ENCODE measurements around the gene ACOT2.
"Not testable (repeated sequence)": the region's sequence is repeated elsewhere in the genome, so short reads cannot be mapped to it uniquely, and the experiment has no call there.

GRCh38 chr14:73531971-73532370 is 37.0 kb upstream of the ACOT2 start:
- TF ChIP-seq CTCF (conservative IDR thresholded peaks at IDR 0.05; ENCODE audit: low read length); EZH2phosphoT487 (IDR thresholded peaks at IDR 0.05; ENCODE audit: borderline replicate concordance, low read depth, low read length): not testable (repeated sequence)
